8988T (cell line): ENCODE measurements around the gene CARD11.
A peak's percentile ranks its signal among the peaks of the same experiment; 100 is the strongest.
"Not testable (repeated sequence)": the region's sequence is repeated elsewhere in the genome, so short reads cannot be mapped to it uniquely, and the experiment has no call there.

ENCODE experiments used
- DNase-seq: peaks from one replicate; pipeline ENCODE4 v3.0.0; 2011

The CARD11 gene

GRCh38 chr7:3063016-3063753 is 19.5 kb upstream of the CARD11 start:
- DNase-seq, result no peak

- DNase-seq, result no peak
Observed at GRCh38 chr7:3057066-3057420, 13.4 kb upstream of the CARD11 start.

GRCh38 chr7:3056234-3057065 is 12.8 kb upstream of the CARD11 start:
- DNase-seq, result no peak

GRCh38 chr7:3055626-3056025 is 12.0 kb upstream of the CARD11 start:
- no peak for DNase-seq

GRCh38 chr7:3042861-3043489 is 692 bp downstream of the CARD11 start:
- no peak for DNase-seq

- no peak for DNase-seq
Observed at GRCh38 chr7:3041986-3042675, 1.5 kb downstream of the CARD11 start.

- DNase-seq, result no peak
Observed at GRCh38 chr7:3039787-3040186, 3.9 kb downstream of the CARD11 start.

GRCh38 chr7:3038011-3038410 is 5.7 kb downstream of the CARD11 start:
- DNase-seq, result not testable (repeated sequence)

GRCh38 chr7:3037259-3037658 is 6.4 kb downstream of the CARD11 start:
- no peak for DNase-seq

GRCh38 chr7:3034591-3035150 is 9.0 kb downstream of the CARD11 start:
- no peak for DNase-seq

GRCh38 chr7:3033581-3033980 is 10.1 kb downstream of the CARD11 start:
- no peak for DNase-seq

- DNase-seq, result no peak
Observed at GRCh38 chr7:3033136-3033535, 10.5 kb downstream of the CARD11 start.

- DNase-seq, result no peak
Observed at GRCh38 chr7:3032256-3032655, 11.4 kb downstream of the CARD11 start.

- DNase-seq, result no peak
Observed at GRCh38 chr7:3029138-3029537, 14.5 kb downstream of the CARD11 start.

- no peak for DNase-seq
Observed at GRCh38 chr7:3028758-3029093, 14.9 kb downstream of the CARD11 start.

GRCh38 chr7:3028071-3028757 is 15.5 kb downstream of the CARD11 start:
- peak; percentile 24 for DNase-seq

- DNase-seq, result no peak
Observed at GRCh38 chr7:3027005-3027845, 16.4 kb downstream of the CARD11 start.

- no peak for DNase-seq
Observed at GRCh38 chr7:3025616-3026015, 18.1 kb downstream of the CARD11 start.

- DNase-seq, result no peak
Observed at GRCh38 chr7:3021825-3022224, 21.8 kb downstream of the CARD11 start.

- not testable (repeated sequence) for DNase-seq
Observed at GRCh38 chr7:3021224-3021623, 22.4 kb downstream of the CARD11 start.

- no peak for DNase-seq
Observed at GRCh38 chr7:3020416-3020815, 23.3 kb downstream of the CARD11 start.

- DNase-seq, result no peak
Observed at GRCh38 chr7:3019801-3020200, 23.9 kb downstream of the CARD11 start.
